Hepatocyte (in vitro differentiated cells): Measurements from ENCODE around the gene TCEA3.

Experiments
- CTCF ChIP-seq: fragments of 200-600 bp; sonication (generic); IDR thresholded peaks from 2 replicates; pipeline ENCODE4 v1.5.1; 2016; ENCODE audit warnings: antibody characterized with exemption, mild to moderate bottlenecking; ENCODE audit not compliant: poor library complexity
- EZH2 ChIP-seq: fragments of 200-600 bp; sonication (generic); IDR thresholded peaks from 2 replicates; pipeline ENCODE4 v1.6.1; 2016; ENCODE audit warnings: antibody characterized with exemption, mild to moderate bottlenecking, borderline replicate concordance

- no peak for TF ChIP-seq CTCF
- no peak for TF ChIP-seq EZH2
Observed at GRCh38 chr1:23461050-23461449, 36.5 kb upstream of the TCEA3 start.
